CD4-positive, alpha-beta T cell treated with Interleukin-17A for 1 hour (primary cell): ENCODE results near the gene GPR65.

ENCODE experiments used
- DNase-seq: peaks from one replicate; pipeline ENCODE4 v3.0.0-alpha.2; 2020

Gene GPR65

DNA sequence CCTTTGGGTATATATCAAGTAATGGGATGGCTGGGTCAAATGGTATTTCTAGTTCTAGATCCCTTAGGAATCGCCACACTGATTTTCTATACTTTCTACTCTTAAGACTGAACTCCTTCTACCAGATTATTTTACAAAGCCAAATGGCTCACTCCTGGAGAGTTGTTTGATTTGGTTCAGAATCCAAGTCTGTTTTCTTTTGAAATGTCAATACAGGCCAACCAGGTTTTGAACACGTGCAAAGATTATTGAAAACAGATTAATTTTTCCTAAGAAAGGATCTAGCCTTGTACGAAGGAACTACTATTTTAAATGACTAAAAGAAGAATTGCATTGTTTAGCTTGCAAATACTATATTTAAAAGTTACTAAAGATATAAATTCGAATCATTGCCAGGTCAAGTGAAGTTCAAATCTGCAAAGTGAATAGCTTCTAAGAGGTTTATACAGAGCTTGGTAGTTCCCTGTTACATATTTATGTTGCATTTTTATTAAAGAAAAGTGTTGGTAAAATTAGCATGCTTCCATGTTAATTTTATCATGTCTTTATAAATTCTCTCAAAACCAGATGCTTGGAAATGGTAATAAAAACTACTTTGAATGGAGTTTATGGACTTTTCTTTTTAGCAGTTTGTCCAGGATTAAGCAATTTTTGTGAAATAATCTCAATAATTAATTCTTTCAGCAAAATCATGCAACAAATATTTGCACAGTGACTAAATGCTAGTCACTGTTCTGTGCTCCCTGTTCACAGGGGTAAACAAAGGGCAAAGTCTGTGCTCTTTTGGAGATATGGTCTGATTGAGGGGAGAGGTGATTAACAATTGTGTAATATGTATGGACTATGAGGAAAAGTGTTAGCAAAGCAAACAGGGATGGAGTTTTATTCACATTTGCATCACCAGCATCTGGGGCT lies 38.9 kb downstream of the GPR65 start:
- DNase-seq, result no peak

DNA sequence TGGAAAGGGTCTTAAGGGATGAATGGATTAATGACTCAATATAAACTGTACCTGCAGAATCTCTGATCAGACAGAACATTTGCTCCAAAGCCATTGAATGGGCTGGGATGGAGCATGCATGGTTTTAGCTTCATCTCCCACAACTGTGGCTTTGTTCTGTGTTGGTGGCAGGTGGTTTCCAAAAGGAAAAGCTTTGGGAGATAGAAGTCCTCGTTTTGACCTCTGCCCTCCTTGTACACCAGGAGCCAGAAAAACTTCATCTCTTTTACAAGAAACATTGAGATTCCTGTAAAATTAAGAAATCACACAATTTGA lies 39.5 kb downstream of the GPR65 start:
- DNase-seq, result no peak

DNA sequence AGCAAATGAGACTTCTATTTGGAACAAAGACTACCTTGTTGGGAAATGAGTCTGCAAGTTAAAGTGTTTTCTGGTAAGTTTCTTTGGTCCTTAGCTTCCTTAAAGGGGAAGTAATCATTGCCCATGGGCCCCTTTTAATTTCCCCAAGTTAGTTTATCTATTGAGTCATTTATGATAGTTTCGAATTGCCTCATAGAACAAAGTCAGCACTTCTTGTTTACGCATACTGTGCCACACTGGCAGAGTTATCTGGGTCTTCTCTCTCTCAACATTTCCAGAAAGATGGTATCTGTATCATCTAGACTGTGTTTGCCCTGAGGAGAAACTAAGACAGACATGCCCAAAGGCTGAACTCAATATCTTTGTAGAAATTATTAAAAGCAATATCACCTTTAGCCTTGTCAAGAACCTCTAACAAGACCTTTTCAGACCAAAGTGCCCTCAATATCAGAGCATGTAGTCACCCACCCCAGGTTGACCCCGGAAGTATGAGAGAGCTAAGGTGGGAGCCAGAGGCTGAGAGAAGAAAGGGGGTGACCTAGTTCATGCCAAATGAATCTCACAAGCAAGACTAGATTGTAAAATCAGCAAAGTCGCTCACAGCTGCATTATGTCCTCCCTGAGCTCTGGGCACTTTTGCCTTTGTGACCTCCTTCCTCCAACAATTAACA lies 40.0 kb downstream of the GPR65 start:
- DNase-seq, result no peak

DNA sequence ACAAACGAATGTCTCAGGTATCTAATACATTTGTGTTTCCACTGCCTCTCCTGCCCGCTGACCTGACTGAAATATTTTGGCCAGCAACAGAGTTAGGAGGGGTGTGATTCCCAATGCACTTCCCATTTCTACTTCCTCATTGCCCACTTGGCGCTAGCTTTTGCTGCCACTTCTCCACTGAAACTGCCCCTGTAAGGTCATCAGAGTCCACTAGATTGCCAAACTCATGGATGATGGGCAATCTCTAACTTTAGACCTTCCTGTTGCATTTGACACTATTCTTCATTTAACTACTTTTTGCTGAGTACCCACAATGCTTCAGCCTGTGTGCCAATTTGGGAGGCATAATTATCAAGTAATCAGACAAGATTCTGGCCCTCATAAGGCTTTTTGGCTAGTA lies 40.8 kb downstream of the GPR65 start:
- peak; percentile 16 for DNase-seq

DNA sequence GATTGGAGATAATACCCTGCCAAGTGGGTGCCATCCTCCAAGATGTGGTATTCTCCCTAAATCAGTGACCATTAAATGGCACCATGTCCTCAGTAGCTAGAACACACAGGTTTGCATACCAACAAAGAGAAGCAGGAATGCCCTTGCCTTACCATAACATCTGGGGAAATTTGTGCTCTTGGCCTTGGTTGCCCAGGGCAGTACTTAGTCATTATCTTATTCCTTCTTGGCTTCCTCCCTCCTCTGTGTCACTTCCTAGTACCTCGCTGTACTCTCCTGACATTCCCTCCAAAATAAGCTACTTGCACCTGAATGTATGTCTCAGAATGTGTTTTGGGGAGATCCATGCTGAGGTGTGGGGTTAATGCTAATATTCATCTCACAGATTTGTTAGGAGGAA lies 43.4 kb downstream of the GPR65 start:
- DNase-seq, result no peak

DNA sequence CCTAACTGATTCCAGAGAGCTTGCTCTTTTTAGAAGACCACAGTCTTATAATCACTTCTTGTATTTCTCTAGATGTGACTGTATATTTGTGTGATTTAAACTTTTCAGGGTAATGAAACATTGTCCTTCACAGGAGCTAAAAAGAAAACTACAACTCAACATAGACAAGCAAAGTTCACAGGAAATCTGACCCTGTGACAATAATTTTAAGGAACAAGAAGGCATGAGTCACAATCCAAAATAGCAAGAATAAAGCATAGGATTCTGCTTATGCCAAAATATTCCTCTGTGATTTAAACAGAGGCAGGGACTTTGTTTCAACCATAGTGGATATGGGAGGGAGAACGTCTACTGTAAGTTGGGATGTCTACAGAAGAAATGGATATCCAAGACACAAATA lies 44.3 kb downstream of the GPR65 start:
- DNase-seq, result no peak

DNA sequence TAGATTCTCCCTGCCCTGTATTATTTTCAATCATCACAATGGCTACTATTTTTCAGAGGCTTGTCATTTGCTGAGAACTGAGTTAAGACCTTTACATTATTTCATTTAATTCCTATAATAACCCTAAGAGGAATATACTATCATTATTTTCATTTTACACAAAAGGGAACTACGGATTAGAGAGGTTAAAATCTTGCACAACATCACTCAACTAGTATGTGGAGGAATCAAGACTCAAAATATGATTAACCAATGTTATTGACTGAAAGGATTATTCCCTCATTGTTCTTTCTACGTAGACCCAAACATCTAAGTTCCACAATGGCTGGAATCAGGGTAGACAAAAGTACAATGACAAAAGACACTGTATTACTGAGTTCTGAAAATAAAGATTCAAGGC lies 45.0 kb downstream of the GPR65 start:
- no peak for DNase-seq

DNA sequence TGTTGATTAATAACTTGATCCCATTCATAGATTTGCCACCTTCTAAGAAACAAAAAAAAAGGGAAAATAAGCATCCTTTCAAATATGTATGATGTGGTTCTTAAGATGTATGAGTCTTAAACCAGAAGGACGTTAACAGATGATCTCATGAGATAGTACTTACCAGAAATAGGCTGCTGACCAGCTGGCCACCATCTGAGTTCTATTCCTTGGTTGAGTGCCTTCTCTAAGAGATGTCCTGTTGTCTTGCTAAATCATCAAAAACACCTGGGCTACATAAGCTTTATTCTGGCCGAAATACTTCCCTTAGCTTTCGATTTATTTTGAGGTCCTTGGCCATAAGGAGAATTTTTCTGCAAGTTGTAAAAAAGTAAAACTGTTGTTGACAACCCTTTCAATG lies 55.6 kb downstream of the GPR65 start:
- no peak for DNase-seq

DNA sequence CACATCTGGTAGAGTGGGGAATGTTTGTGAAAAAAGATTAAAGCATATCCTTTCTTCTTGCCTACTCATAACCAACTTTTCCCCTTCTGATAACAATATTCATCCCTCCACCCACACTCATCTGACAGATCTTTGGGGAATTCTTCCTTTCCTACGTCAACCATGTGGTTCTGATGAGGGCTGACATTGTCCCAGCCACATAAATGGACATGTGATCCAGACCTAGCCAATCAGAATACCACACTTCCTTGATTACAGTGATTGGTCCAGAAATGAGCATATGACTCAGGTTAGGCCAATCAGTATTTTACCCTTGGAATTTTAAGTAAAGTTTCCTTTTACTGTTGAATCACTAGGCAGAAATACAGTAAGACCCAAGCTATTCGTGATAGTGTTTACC lies 58.9 kb downstream of the GPR65 start:
- DNase-seq, result no peak
